DND-41 (cell line): Measurements from ENCODE around the gene KCNQ5.

Experiments
- ATAC-seq: fragments of 200-7000 bp; cut with Tn5 transposase; 3 replicates; pipeline ENCODE4 v1.9.1; 2021; ENCODE audit warnings: low read depth; ENCODE audit not compliant: insufficient read depth
- DNase-seq: peaks from one replicate; pipeline ENCODE4 v3.0.0-alpha.2; 2020
- H2AFZ ChIP-seq: 2 replicates; pipeline ENCODE4 v1.6.0; 2012; ENCODE audit warnings: low read depth, low read length
- H3K27ac ChIP-seq: 2 replicates; pipeline ENCODE4 v1.5.1; 2012; ENCODE audit warnings: low read length, inconsistent platforms
- H3K27me3 ChIP-seq: fragments of 200-600 bp; sonication (generic); 2 replicates; pipeline ENCODE4 v1.6.0; 2012; ENCODE audit warnings: low read length, mild to moderate bottlenecking, inconsistent platforms; ENCODE audit not compliant: insufficient read depth, poor library complexity
- H3K36me3 ChIP-seq: 2 replicates; pipeline ENCODE4 v1.5.1; 2012; ENCODE audit warnings: low read length, inconsistent platforms; ENCODE audit not compliant: insufficient read depth
- H3K4me1 ChIP-seq: 2 replicates; pipeline ENCODE4 v1.5.1; 2012; ENCODE audit warnings: mild to moderate bottlenecking, low read length; ENCODE audit not compliant: insufficient read depth
- H3K4me2 ChIP-seq: 2 replicates; pipeline ENCODE4 v1.6.0; 2012; ENCODE audit warnings: mild to moderate bottlenecking, moderate library complexity, low read length, inconsistent platforms; ENCODE audit not compliant: insufficient read depth
- H3K4me3 ChIP-seq, 2 experiments: fragments of 200-600 bp in 1 of 2; shearing (Covaris generic) in 1 of 2; 2 replicates each; pipeline ENCODE4 v1.5.1; 2012 to 2016; ENCODE audit warnings: inconsistent platforms in 2 of 2, low read length in 2 of 2, mild to moderate bottlenecking in 2 of 2, low read depth in 1 of 2, moderate library complexity in 1 of 2
- H3K79me2 ChIP-seq: 2 replicates; pipeline ENCODE4 v1.6.0; 2012; ENCODE audit warnings: low read length, inconsistent platforms; ENCODE audit not compliant: insufficient read depth
- H3K9ac ChIP-seq: 2 replicates; pipeline ENCODE4 v1.6.0; 2012; ENCODE audit warnings: low read depth, mild to moderate bottlenecking, inconsistent platforms, low read length, moderate library complexity
- H3K9me3 ChIP-seq: 2 replicates; pipeline ENCODE4 v1.5.1; 2012; ENCODE audit warnings: low read length, moderate library complexity, mild to moderate bottlenecking, inconsistent platforms; ENCODE audit not compliant: insufficient read depth, severe bottlenecking
- H4K20me1 ChIP-seq: 2 replicates; pipeline ENCODE4 v1.6.0; 2012; ENCODE audit warnings: low read length; ENCODE audit not compliant: insufficient read depth
- CTCF ChIP-seq: IDR thresholded peaks from 2 replicates; pipeline ENCODE4 v1.5.1; 2012; ENCODE audit warnings: borderline replicate concordance, low read length, moderate library complexity, mild to moderate bottlenecking; ENCODE audit not compliant: poor library complexity, severe bottlenecking; ENCODE audit errors: extremely low read depth
- EZH2 ChIP-seq: IDR thresholded peaks from 3 replicates; pipeline ENCODE4 v1.6.1; 2012; ENCODE audit warnings: borderline replicate concordance, low read depth, mild to moderate bottlenecking, moderate library complexity, low read length, inconsistent platforms; ENCODE audit not compliant: severe bottlenecking

KCNQ5 gene

GRCh38 chr6:73002588-73002987 lies 380.7 kb downstream of the KCNQ5 start:
- no peak overlapping the region for H3K4me2 ChIP-seq
- H3K27me3 ChIP-seq, result no peaks in the 10 kb centered on the region
- H3K27ac ChIP-seq, result no peak overlapping the region
- no peaks in the 10 kb centered on the region for H3K4me1 ChIP-seq
- H3K9ac ChIP-seq, result no peak overlapping the region
- no peaks in the 10 kb centered on the region for H4K20me1 ChIP-seq
- H3K36me3 ChIP-seq, result no peaks in the 10 kb centered on the region
- no peak overlapping the region for H3K4me3 ChIP-seq
- H3K9me3 ChIP-seq, result no peaks in the 10 kb centered on the region
- H3K79me2 ChIP-seq, result no peaks in the 10 kb centered on the region
- TF ChIP-seq EZH2 (no peak), CTCF (no peak)
- DNase-seq, result no peak
- H2AFZ ChIP-seq, result no peak overlapping the region
- no peak for ATAC-seq

GRCh38 chr6:73003302-73003701 lies 381.4 kb downstream of the KCNQ5 start:
- TF ChIP-seq EZH2, result no peak
- TF ChIP-seq CTCF, result no peak
- no peaks in the 10 kb centered on the region for H3K79me2 ChIP-seq
- H3K36me3 ChIP-seq, result no peaks in the 10 kb centered on the region
- no peak overlapping the region for H3K27ac ChIP-seq
- no peaks in the 10 kb centered on the region for H3K9me3 ChIP-seq
- H3K9ac ChIP-seq, result no peak overlapping the region
- H4K20me1 ChIP-seq, result no peaks in the 10 kb centered on the region
- no peaks in the 10 kb centered on the region for H3K27me3 ChIP-seq
- H3K4me1 ChIP-seq, result no peaks in the 10 kb centered on the region
- no peak overlapping the region for H3K4me2 ChIP-seq
- no peak overlapping the region for H2AFZ ChIP-seq
- no peak overlapping the region for H3K4me3 ChIP-seq
- DNase-seq (no peak), ATAC-seq (no peak)

GRCh38 chr6:73004231-73004630 lies 382.4 kb downstream of the KCNQ5 start:
- no peak overlapping the region for H3K4me2 ChIP-seq
- peaks cover 3% of the 10 kb centered on the region; the same call in 1 of the 2 replicates for H3K36me3 ChIP-seq
- no peak overlapping the region for H2AFZ ChIP-seq
- H3K27ac ChIP-seq, result no peak overlapping the region
- TF ChIP-seq CTCF, result no peak
- no peak for TF ChIP-seq EZH2
- H3K79me2 ChIP-seq, result no peaks in the 10 kb centered on the region
- no peaks in the 10 kb centered on the region for H3K27me3 ChIP-seq
- DNase-seq, result no peak
- no peaks in the 10 kb centered on the region for H4K20me1 ChIP-seq
- no peak overlapping the region for H3K4me3 ChIP-seq
- no peaks in the 10 kb centered on the region for H3K9me3 ChIP-seq
- ATAC-seq, result no peak
- no peak overlapping the region for H3K9ac ChIP-seq
- no peaks in the 10 kb centered on the region for H3K4me1 ChIP-seq

- Histone ChIP-seq H3K4me3 (no peak overlapping the region), H3K79me2 (no peaks in the 10 kb centered on the region)
Measured at GRCh38 chr6:73004861-73005260, 383.0 kb downstream of the KCNQ5 start.

More at GRCh38 chr6:73004861-73005260, 383.0 kb downstream of the KCNQ5 start:
- H4K20me1 ChIP-seq, result no peaks in the 10 kb centered on the region
- TF ChIP-seq CTCF, result no peak
- no peak for TF ChIP-seq EZH2
- no peak overlapping the region for H2AFZ ChIP-seq
- DNase-seq (no peak), ATAC-seq (no peak)
- peaks cover 3% of the 10 kb centered on the region; the same call in 1 of the 2 replicates for H3K36me3 ChIP-seq
- no peaks in the 10 kb centered on the region for H3K4me1 ChIP-seq
- no peaks in the 10 kb centered on the region for H3K27me3 ChIP-seq
- no peak overlapping the region for H3K27ac ChIP-seq
- no peaks in the 10 kb centered on the region for H3K9me3 ChIP-seq
- no peak overlapping the region for H3K4me2 ChIP-seq
- H3K9ac ChIP-seq, result no peak overlapping the region
